K562 (cell line): ENCODE measurements around the gene BCAR3. TPM values are rescaled to one million over a fixed set of nuclear protein-coding genes. Genes with fewer than 3 reads are reported as not detected.

Source experiments
- ATAC-seq: fragments of 200-7000 bp; cut with Tn5 transposase; 3 replicates; pipeline ENCODE4 v1.9.1; 2020; ENCODE audit warnings: moderate library complexity
- BruUV-seq: library from RNA; stranded (reverse); fragments of 400-500 nt; replicated peaks from 2 replicates; lab custom pipeline; 2021; lab: Mats Ljungman, UMichigan
- CTCF ChIA-PET: fragments of 300-600 bp; formaldehyde crosslinking; extraction: SDS; loops from one replicate; lab custom pipeline; 2021; ENCODE audit warnings: low intra/inter-chr PET ratio; lab: Yijun Ruan, JAX
- POLR2A ChIA-PET: fragments of 300-600, 350-650 bp; sonication (Branson Sonifier 250); formaldehyde crosslinking; extraction: SDS; loops from one replicate; lab custom pipeline; 2021; ENCODE audit warnings: antibody characterized with exemption, inconsistent platforms; lab: Yijun Ruan, JAX
- DNase-seq, 4 experiments: peaks; one replicate each; pipeline versions ENCODE4 v3.0.0 to v3.0.0-alpha.2; 2011 to 2018; ENCODE audit warnings: low spot score in 3 of 4, mixed read lengths in 3 of 4; ENCODE audit errors: extremely low read depth in 1 of 4
- FAIRE-seq: peaks from 2 replicates; lab custom pipeline; 2011; peaks lifted over from hg19 to GRCh38; lab: Jason Lieb, UNC
- H2AFZ ChIP-seq: 2 replicates; pipeline ENCODE4 v1.6.0; 2011; ENCODE audit warnings: low read depth, low read length, control low read depth, inconsistent platforms
- H3K27ac ChIP-seq: fragments of 200-600 bp; 3 replicates; pipeline ENCODE4 v1.8.0; 2011; ENCODE audit warnings: low read depth, mild to moderate bottlenecking, control low read depth, inconsistent platforms, low read length, moderate library complexity, mixed read lengths; ENCODE audit errors: extremely low read depth
- H3K27me3 ChIP-seq, 2 experiments: fragments of 300-600 bp in 1 of 2; 2 replicates in 1 of 2; 3 replicates in 1 of 2; pipeline versions ENCODE4 v1.6.0 to v1.8.0; 2011; ENCODE audit warnings: inconsistent platforms in 2 of 2, low read length in 2 of 2, mild to moderate bottlenecking in 1 of 2, mixed read lengths in 1 of 2, moderate library complexity in 1 of 2; ENCODE audit not compliant: control insufficient read depth in 2 of 2, insufficient read depth in 2 of 2
- H3K36me3 ChIP-seq: fragments of 300-600 bp; 3 replicates; pipeline ENCODE4 v1.8.0; 2011; ENCODE audit warnings: mild to moderate bottlenecking, low read length, inconsistent platforms; ENCODE audit not compliant: control insufficient read depth, insufficient read depth
- H3K4me1 ChIP-seq, 2 experiments: fragments of 200-600 bp in 1 of 2; replicated peaks in 1 of 2; 2 replicates in 1 of 2; 3 replicates in 1 of 2; pipeline versions ENCODE4 v1.5.1 to v1.8.0; 2011; ENCODE audit warnings: inconsistent platforms in 2 of 2, low read length in 2 of 2, mild to moderate bottlenecking in 1 of 2, mixed read lengths in 1 of 2, moderate library complexity in 1 of 2; ENCODE audit not compliant: control insufficient read depth in 2 of 2, insufficient read depth in 2 of 2
- H3K4me2 ChIP-seq: 2 replicates; pipeline ENCODE4 v1.6.1; 2011; ENCODE audit warnings: low read length, control low read depth, inconsistent platforms, mixed read lengths; ENCODE audit not compliant: insufficient read depth
- H3K4me3 ChIP-seq: fragments of 200-600 bp; sonication (generic), shearing (Covaris generic); 2 replicates; pipeline ENCODE4 v1.5.1; 2016; ENCODE audit warnings: control low read depth, inconsistent platforms
- H3K79me2 ChIP-seq: fragments of 200-600 bp; 3 replicates; pipeline ENCODE4 v1.8.0; 2011; ENCODE audit warnings: low read length, inconsistent platforms; ENCODE audit not compliant: control insufficient read depth, insufficient read depth
- H3K9ac ChIP-seq, 2 experiments: 2 replicates each; pipeline versions ENCODE4 v1.6.0 to v1.6.1; 2011; ENCODE audit warnings: low read depth in 2 of 2, low read length in 2 of 2, control low read depth in 1 of 2, inconsistent platforms in 1 of 2, mild to moderate bottlenecking in 1 of 2, mixed read lengths in 1 of 2; ENCODE audit not compliant: insufficient read depth in 1 of 2
- H3K9me1 ChIP-seq: one replicate; pipeline ENCODE4 v1.6.0; 2011; ENCODE audit warnings: inconsistent platforms, mild to moderate bottlenecking, low read length, moderate library complexity; ENCODE audit not compliant: control insufficient read depth, insufficient read depth
- H3K9me3 ChIP-seq: replicated peaks from 2 replicates; pipeline ENCODE4 v1.5.1; 2011; ENCODE audit warnings: low read depth, low read length, inconsistent platforms; ENCODE audit not compliant: control insufficient read depth, insufficient read depth
- H4K20me1 ChIP-seq: replicated peaks from 2 replicates; pipeline ENCODE4 v1.6.1; 2011; ENCODE audit warnings: low read length, inconsistent platforms, mixed read lengths; ENCODE audit not compliant: control insufficient read depth, insufficient read depth
- BRCA1 ChIP-seq, 2 experiments: fragments of 450-650 bp in 1 of 2; sonication (generic) in 1 of 2; formaldehyde crosslinking in 1 of 2; IDR thresholded peaks; 2 replicates each; pipeline versions ENCODE4 v1.5.0 to v1.6.1; 2017 to 2020; ENCODE audit warnings: mild to moderate bottlenecking in 1 of 2, missing genetic modification reagents in 1 of 2
- CBFA2T2 ChIP-seq: fragments of 450-650 bp; conservative IDR thresholded peaks from 2 replicates; pipeline ENCODE4 v1.6.1; 2017; ENCODE audit warnings: mild to moderate bottlenecking
- FOXK2 ChIP-seq, 2 experiments: fragments of 450-650 bp; IDR thresholded peaks in 1 of 2; conservative IDR thresholded peaks in 1 of 2; 2 replicates each; pipeline ENCODE4 v1.6.1; 2016; ENCODE audit warnings: low read depth in 2 of 2, mild to moderate bottlenecking in 1 of 2
- FOXP1 ChIP-seq: sonication (generic); formaldehyde crosslinking; IDR thresholded peaks from 2 replicates; pipeline ENCODE4 v1.8.0; 2022; ENCODE audit warnings: mild to moderate bottlenecking, missing genetic modification reagents
- MITF ChIP-seq: IDR thresholded peaks from 2 replicates; pipeline ENCODE4 v1.6.1; 2014; ENCODE audit warnings: antibody characterized with exemption
- TOE1 ChIP-seq, 2 experiments: fragments of 450-650 bp in 1 of 2; sonication (generic) in 1 of 2; formaldehyde crosslinking in 1 of 2; IDR thresholded peaks; 2 replicates each; pipeline versions ENCODE4 v1.7.1 to v1.8.0; 2016 to 2022; ENCODE audit warnings: borderline replicate concordance in 2 of 2, mild to moderate bottlenecking in 2 of 2, antibody characterized with exemption in 1 of 2, inconsistent platforms in 1 of 2, low read depth in 1 of 2, missing genetic modification reagents in 1 of 2, moderate library complexity in 1 of 2
- WGBS: fragments of 100-300 bp; shearing (Covaris generic); methylation state at CpG from one replicate; pipeline ENCODE4 v1.1.6; 2016; ENCODE audit warnings: low coverage, mixed read lengths; ENCODE audit not compliant: insufficient coverage; ENCODE audit errors: missing lambda C conversion rate; 5-methylcytosine and 5-hydroxymethylcytosine counted together
- in situ Hi-C: fragments of 300-500 bp; cut with MboI; formaldehyde crosslinking; loops from 4 replicates; pipeline ENCODE4 v1.15.0; 2018; ENCODE audit warnings: inconsistent platforms, mixed read lengths
- intact Hi-C: fragments of 100-400 bp; cut with micrococcal nuclease; formaldehyde crosslinking; loops from 2 replicates; pipeline ENCODE4 v1.14.2; 2022
- polyA plus RNA-seq, 8 experiments: library from polyadenylated mRNA; depleted of rRNA in 4 of 8; stranded (reverse) in 5 of 8; unstranded in 3 of 8; fragments of >200 nt; fragmentation: Nextera tagmentation in 2 of 8; fragmentation: Illumina TruSeq in 1 of 8; extraction: Ambion mirVana in 2 of 8; extraction: Trizol in 1 of 8; gene quantifications; 2 replicates each; pipeline versions ENCODE4 v1.2.1 to v1.2.3, GENCODE V29; 2011 to 2014; ENCODE audit warnings: inconsistent platforms in 1 of 8, missing spikeins in 1 of 8
- total RNA-seq, 7 experiments: library from RNA; depleted of rRNA in 6 of 7; stranded (reverse); fragments of >200 nt in 6 of 7; fragmentation: Illumina TruSeq in 2 of 7; extraction: Trizol in 2 of 7; gene quantifications; 2 replicates each; pipeline versions ENCODE4 v1.2.1 to v1.2.3, GENCODE V29; 2011 to 2021; ENCODE audit warnings: low replicate concordance in 1 of 7

The BCAR3 gene
- total and polyA plus RNA-seq, 9 of the 15 experiments (the other 6 are each of a cell fraction or from before 2014, with no cell fraction given), result 1.8 to 6.3 (median 3.8) TPM

- Histone ChIP-seq H3K27ac (no peak overlapping the region), H3K79me2 (no peaks in the 10 kb centered on the region), H3K4me1 (peaks cover 0 to 6% of the 10 kb centered on the region in 2 experiments; a peak in 2 of 5 replicates), H3K36me3 (no peaks in the 10 kb centered on the region), H3K9me3 (no peaks in the 10 kb centered on the region), H2AFZ (no peak overlapping the region), H3K9ac (no peak overlapping the region), H3K4me2 (no peak overlapping the region), H3K27me3 (no peaks in the 10 kb centered on the region; a peak in 1 of 5 replicates), H4K20me1 (no peaks in the 10 kb centered on the region)
- POLR2A ChIA-PET, result interaction anchor here (0.6 to 3.0 kb wide), 3 partner anchors 10 to 29 kb away, joined by 3 to 14 read pairs (median 4); no protein-coding TSS in a partner anchor
- FAIRE-seq (no peak), ATAC-seq (no peak)
- BruUV-seq, result no TSS peak
- in situ Hi-C loops, result no loop called here
- TF ChIP-seq BRCA1 (IDR thresholded peaks at IDR 0.05) (no peak), BRCA1 (CRISPR knock-in tag; IDR thresholded peaks at IDR 0.05) (no peak), CBFA2T2 (no peak), MITF (no peak), FOXP1 (CRISPR knock-in tag) (no peak), FOXK2 (conservative IDR thresholded peaks at IDR 0.05 in 1 of 2, IDR thresholded peaks at IDR 0.05 in 1 of 2; ENCODE audit: low read depth in 2 of 2) (no peak), TOE1 (IDR thresholded peaks at IDR 0.05; ENCODE audit: borderline replicate concordance) (no peak), TOE1 (CRISPR knock-in tag; IDR thresholded peaks at IDR 0.05; ENCODE audit: borderline replicate concordance, low read depth) (no peak)
- TF ChIP-seq, all 486 proteins: peak for 0
- Histone ChIP-seq H3K4me3 (no peak overlapping the region), H3K9me1 (no peaks in the 10 kb centered on the region)
- CTCF ChIA-PET, result no interaction called here
- WGBS, result 40% methylated on average over 17 of the region's 18 CpGs
- no peak for DNase-seq
- intact Hi-C loops, result no loop called here
Measured at GRCh38 chr1:93577536-93578432, 103.9 kb downstream of the BCAR3 start.
